ENCODE data around the gene CLSTN2.

CLSTN2 gene

DNA sequence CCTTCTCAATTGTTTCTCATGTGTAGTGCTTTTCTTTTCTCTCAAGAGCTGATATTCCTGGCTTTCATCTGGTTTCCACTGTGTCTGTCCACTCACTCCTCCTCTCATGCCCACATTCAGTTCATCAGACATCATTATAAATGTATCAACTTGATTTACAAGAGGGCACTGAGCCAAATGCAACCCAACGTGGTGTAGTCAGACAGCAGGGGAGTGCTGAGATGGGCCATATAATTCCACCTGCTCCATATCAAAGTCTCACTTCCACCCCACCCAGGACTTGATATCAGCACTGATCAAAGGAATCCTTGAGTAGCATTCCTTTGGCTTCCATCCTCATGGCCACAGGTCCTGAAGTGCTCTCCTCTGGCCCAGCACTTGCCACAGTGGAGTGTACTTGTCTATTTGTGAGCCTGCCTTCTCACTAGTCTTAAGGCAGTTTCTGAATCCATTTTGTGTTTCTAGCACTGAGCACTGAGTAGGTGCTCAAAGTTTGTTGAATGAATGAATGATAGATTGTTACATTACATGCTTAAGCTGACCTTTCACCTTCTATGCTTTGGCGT is 252.8 kb downstream of the CLSTN2 start:
- no peak for DNase-seq (ENCODE audit: low read depth)

DNA sequence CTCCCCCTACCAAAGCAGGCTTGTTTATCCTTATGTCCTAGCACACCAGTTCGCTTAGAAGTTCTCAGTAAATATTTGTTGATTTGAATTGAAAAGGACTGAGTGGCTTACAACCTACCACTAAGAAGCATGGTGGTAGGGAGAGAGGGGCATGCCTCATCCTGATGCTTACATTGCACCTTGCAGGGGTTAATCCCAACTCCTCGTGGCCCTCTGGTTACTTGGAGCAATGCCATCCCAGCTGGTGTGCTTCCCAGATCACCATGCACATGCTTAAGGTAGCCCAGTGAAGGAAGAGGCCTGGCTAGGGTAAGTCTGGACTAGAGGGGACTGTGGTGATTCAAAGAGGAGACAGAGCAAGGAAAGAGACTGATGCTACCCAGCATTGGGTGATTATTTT is 253.3 kb downstream of the CLSTN2 start:
- no peak for DNase-seq (ENCODE audit: low read depth)

DNA sequence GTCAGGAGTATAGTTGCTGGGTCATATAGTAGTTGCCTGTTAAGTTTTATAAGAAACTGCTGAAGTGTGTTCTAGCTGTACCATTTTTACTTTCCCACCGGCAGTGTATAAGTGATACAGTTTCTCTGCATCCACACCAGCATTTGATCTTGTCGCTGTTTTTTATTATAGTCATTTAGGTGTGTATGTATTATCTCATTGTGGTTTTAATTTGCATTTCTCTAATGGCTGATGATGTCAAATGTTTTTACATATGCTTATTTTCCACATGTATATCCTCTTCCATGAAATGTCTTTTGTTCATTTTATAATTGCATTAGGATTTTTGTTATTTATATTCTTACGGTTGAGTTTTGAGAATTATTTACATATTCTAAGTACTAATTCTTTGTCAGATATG is 254.3 kb downstream of the CLSTN2 start:
- DNase-seq (ENCODE audit: low read depth): no peak

- no peak for DNase-seq (ENCODE audit: low read depth)
Measured at GRCh38 chr3:140189976-140190375, 255.0 kb downstream of the CLSTN2 start.

DNA sequence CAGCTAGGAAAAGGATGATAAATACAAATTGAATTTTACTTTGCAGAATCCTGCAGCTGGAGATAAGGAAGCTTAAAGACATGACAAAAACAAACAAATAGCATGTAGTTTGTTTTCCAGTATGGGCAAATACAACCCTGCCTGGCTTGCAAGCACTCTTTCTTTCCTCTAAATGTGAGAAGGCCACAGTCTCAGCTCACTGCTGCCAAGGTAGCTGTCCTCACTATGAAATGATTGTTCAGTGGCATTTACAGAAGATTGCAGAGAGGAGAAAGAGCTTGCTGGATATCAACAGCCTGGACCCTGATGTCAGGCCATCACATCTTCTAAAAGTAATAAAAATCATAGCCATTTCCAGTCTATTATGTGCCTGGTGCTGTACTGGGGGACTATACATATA is 262.0 kb downstream of the CLSTN2 start:
- DNase-seq (ENCODE audit: low read depth): no peak

DNA sequence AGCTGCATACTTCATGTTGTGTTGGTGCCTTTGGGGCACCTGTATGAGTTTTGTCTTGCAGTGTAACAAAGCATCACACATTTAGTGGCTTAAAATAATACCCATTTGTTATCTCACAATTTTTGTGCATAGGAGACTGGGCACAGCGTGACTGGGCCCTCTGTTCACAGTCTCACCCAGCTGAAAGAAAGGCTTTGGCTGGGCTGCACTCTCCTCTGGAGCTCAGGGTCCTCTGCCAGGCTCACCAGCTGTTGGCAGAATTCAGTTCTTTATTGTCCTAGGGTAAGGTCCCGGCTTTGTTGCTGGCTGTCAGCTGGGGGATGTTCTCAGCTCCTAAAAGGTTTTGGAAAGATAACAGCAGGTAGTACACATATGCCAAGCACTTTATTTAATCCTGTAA is 263.3 kb downstream of the CLSTN2 start:
- no peak for DNase-seq (ENCODE audit: low read depth)

DNA sequence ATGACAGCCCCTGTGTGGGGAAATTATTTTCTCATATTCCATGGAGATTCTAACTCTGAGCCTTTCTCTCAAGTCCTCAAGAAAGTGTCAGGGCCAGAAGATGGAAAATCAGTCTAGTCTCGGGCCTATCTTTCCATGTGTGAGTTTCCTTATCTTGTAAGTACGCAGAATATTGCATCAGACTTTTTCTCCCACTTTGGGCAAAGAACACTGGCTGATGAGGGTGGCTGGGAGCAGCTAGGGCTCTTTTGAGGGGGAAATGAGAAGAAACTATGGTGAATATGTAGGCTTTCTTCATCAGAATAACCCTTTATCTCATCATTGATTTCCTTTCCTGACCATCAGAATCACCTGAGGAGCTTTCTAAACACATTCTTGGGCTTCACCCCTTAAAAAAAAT is 264.0 kb downstream of the CLSTN2 start:
- no peak for DNase-seq (ENCODE audit: low read depth)

GRCh38 chr3:140199743-140200142 is 264.8 kb downstream of the CLSTN2 start:
- no peak for DNase-seq (ENCODE audit: low read depth)

DNA sequence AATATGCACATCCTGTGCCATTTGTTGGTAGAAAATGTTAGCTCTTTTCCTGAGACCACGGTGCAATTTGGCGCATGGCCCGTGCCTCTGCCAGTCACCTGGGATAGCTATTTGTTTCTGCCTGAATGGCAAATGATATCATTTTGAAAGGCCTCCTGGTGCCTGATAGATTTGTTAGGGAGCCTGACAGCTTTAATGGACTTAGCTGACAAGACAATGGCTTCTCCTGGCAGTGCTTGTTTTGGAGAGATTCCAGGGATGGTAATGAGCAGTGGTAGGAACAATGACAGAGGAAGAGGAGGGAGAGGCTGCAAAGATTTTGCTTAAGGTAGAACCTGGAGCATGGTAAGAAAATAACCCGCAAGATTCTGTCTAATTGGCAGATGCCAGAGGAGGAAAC is 268.5 kb downstream of the CLSTN2 start:
- no peak for DNase-seq (ENCODE audit: low read depth)

DNA sequence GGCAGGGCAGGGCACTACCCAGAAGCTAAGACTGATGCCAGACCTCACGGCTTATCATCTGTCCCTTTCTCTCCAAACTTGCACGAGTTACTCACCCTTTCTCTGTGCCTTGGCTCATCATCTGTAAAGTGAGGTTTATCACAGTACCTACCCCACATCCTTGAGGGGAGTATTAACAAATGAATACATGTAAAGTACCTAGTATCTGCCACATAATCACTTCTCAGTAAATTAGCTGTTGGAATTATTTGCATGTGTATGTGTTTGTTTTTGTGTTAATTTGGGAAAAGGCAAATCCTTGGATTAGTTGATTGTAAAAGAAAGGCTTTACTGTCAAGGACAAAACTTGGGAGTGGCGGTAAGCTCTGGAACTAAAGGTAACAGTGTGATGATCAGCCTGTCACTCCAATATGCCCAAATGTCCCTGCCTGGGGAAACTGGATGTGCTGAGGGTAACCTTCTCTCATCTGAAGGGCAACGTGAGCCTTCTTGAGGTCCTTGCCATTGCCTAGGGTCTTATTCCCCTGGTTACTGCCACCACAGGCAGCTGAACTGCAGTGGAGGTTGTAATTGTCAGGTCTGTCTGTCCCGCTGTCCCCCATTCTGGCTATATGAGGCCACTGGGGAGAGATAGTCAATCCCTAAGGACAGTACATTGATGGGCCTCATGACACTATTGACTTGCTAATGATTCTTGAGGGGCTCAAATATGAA is 269.4 kb downstream of the CLSTN2 start:
- no peak for DNase-seq (ENCODE audit: low read depth)

GRCh38 chr3:140205598-140205997 is 270.6 kb downstream of the CLSTN2 start:
- no peak for DNase-seq (ENCODE audit: low read depth)

- DNase-seq (ENCODE audit: low read depth): no peak
Measured at GRCh38 chr3:140206196-140207040, 271.4 kb downstream of the CLSTN2 start.

DNA sequence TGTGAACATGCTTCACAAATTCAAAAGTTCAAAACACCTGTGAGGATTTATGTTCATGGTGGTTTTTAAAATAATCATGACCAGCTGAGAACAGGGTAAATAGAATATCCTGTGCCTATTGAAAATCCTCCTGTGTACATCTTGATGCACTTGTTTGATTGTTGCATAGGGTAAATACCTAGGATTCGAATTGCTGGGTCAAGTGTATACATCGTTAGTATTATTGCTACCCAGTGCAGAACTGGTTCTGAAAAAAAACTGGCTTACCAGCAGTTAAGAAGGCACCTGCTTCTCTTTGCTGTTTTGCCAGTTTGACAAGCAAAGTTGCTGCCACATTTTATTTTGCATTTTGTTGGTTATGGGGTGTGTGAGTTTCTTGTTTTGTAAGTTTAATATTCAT is 272.6 kb downstream of the CLSTN2 start:
- DNase-seq (ENCODE audit: low read depth): no peak

DNA sequence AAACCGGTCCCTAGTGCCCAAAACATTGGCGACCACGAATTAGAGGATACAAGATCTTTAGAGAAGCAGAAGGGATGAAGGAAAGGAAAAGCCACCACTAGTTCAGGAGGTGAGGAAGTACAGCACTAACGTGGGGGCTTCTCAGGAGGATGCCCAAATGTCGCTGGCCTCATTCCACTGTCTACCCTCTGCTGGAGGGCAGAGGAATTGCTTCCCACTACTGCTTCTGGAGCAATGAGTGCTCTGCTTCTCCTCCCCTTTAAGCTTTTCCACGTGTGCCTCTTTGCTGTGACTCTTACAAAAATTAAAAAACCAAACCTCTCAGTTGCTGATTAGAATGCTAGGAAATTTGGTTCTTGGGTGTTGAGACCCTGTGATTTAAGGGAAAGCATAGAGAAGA is 281.3 kb downstream of the CLSTN2 start:
- no peak for DNase-seq (ENCODE audit: low read depth)

DNA sequence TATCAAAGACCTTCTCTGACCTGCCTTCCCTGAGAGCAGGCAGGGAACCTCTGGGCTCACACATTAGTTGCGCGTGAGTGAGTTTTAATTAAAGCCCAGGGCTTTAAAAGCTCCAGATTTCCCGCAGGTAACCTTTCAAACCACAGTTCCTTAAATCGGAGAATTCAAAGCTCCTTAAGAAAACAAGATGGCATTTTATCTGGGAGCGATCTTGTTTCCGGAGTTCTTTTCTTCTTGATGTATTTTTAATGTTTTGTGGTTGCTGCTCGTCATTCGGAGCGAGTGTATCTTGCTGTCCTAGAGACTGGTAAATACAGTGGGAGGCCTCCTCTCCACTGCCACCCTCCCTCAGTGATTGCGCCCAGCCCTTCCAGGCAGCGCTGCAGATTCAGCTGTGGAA is 284.3 kb downstream of the CLSTN2 start:
- no peak for DNase-seq (ENCODE audit: low read depth)

GRCh38 chr3:140219923-140220452 is 285.0 kb downstream of the CLSTN2 start:
- DNase-seq (ENCODE audit: low read depth): no peak

DNA sequence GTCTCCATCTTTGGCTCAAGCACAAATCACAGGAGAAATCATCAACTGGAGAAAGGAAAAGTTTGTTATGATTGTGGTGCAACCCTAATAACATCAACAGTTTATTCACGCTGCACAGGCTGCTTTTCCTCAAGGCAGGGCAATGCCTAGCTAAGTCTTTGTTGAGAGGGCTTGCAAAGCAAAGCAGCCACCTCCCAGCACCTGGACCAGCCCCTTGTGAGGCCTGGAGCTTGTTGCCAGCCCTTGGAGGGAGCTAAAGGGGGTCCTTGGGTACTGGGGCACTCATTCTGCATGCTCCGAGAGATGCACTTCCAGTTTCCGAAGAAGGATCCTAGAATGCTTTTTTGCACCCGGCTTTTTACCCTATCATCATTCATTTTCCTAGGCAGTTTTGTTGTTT is 288.2 kb downstream of the CLSTN2 start:
- DNase-seq (ENCODE audit: low read depth): no peak

GRCh38 chr3:140223631-140224030 is 288.6 kb downstream of the CLSTN2 start:
- DNase-seq (ENCODE audit: low read depth): no peak

DNA sequence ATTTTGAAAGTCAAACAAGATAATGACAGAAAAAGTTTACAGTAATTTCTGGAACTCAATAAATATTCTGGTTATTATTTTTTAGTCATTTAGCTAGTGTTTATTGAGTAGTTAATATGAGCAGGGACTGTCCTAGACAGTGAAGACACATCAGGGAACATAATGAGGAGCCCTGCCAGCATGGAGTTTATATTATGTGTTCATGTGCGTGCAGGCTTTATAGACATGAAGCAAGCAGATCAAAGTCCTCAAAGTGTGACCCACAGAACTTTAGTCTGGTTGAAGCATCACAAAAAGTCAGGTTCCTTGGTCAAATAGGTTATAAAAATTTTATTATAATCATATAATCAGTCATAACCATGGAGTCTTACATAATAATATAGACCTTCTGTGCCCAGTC is 289.3 kb downstream of the CLSTN2 start:
- DNase-seq (ENCODE audit: low read depth): no peak

GRCh38 chr3:140225996-140226395 is 291.0 kb downstream of the CLSTN2 start:
- no peak for DNase-seq (ENCODE audit: low read depth)

- no peak for DNase-seq (ENCODE audit: low read depth)
Measured at GRCh38 chr3:140233702-140234101, 298.7 kb downstream of the CLSTN2 start.

GRCh38 chr3:140234256-140234655 is 299.3 kb downstream of the CLSTN2 start:
- no peak for DNase-seq (ENCODE audit: low read depth)
